Osteoblast (primary cell): ENCODE results near the gene HDDC2. TPM values are rescaled to one million over a fixed set of nuclear protein-coding genes. Genes with fewer than 3 reads are reported as not detected.
A peak's percentile ranks its signal among the peaks of the same experiment; 100 is the strongest.

ENCODE experiments used
- DNase-seq: peaks from one replicate; pipeline ENCODE4 v3.0.0; 2011; ENCODE audit warnings: low spot score, mixed read lengths; ENCODE audit not compliant: insufficient read length; ENCODE audit errors: missing footprints
- H2AFZ ChIP-seq: 2 replicates; pipeline ENCODE4 v1.6.0; 2011; ENCODE audit warnings: mild to moderate bottlenecking, low read length
- H3K27ac ChIP-seq: 2 replicates; pipeline ENCODE4 v1.5.1; 2011; ENCODE audit warnings: mild to moderate bottlenecking, low read depth, low read length, moderate library complexity
- H3K27me3 ChIP-seq: 2 replicates; pipeline ENCODE4 v1.6.0; 2012; ENCODE audit warnings: mild to moderate bottlenecking, control low read depth, inconsistent platforms, low read length, moderate library complexity; ENCODE audit not compliant: insufficient read depth
- H3K36me3 ChIP-seq: 2 replicates; pipeline ENCODE4 v1.5.1; 2011; ENCODE audit warnings: mild to moderate bottlenecking, low read length, control low read depth, moderate library complexity; ENCODE audit not compliant: insufficient read depth
- H3K4me1 ChIP-seq: 2 replicates; pipeline ENCODE4 v1.5.1; 2011; ENCODE audit warnings: mild to moderate bottlenecking, low read length, control low read depth, moderate library complexity; ENCODE audit not compliant: insufficient read depth
- H3K4me2 ChIP-seq: 2 replicates; pipeline ENCODE4 v1.6.0; 2011; ENCODE audit warnings: mild to moderate bottlenecking, low read length; ENCODE audit not compliant: insufficient read depth
- H3K4me3 ChIP-seq: fragments of 200-600 bp; sonication (generic); 3 replicates; pipeline ENCODE4 v1.5.1; 2012; ENCODE audit warnings: mild to moderate bottlenecking, low read length, inconsistent platforms; ENCODE audit not compliant: insufficient read depth
- H3K79me2 ChIP-seq: 2 replicates; pipeline ENCODE4 v1.6.0; 2012; ENCODE audit warnings: mild to moderate bottlenecking, low read length, control low read depth, inconsistent platforms; ENCODE audit not compliant: insufficient read depth
- H3K9me3 ChIP-seq: 2 replicates; pipeline ENCODE4 v1.5.1; 2011; ENCODE audit warnings: low read depth, low read length, control low read depth
- H4K20me1 ChIP-seq: 2 replicates; pipeline ENCODE4 v1.6.0; 2012; ENCODE audit warnings: mild to moderate bottlenecking, low read length, control low read depth; ENCODE audit not compliant: insufficient read depth
- CTCF ChIP-seq: IDR thresholded peaks from 2 replicates; pipeline ENCODE4 v1.5.1; 2011; ENCODE audit warnings: mild to moderate bottlenecking, low read depth, low read length, moderate library complexity; ENCODE audit errors: extremely low read depth
- total RNA-seq: library from RNA; depleted of rRNA; stranded (reverse); fragments of >200 nt; gene quantifications from 2 replicates; pipeline ENCODE4 v1.2.3, GENCODE V29; 2012

The HDDC2 gene
- total RNA-seq, 1 donor, result 71.3 TPM

- Histone ChIP-seq H3K4me3 (no peak overlapping the region), H2AFZ (peak overlapping the region; percentile 23), H3K79me2 (no peaks in the 10 kb centered on the region), H4K20me1 (no peaks in the 10 kb centered on the region), H3K9me3 (no peaks in the 10 kb centered on the region), H3K27ac (no peak overlapping the region), H3K4me1 (peaks cover 24% of the 10 kb centered on the region), H3K27me3 (no peaks in the 10 kb centered on the region), H3K36me3 (no peaks in the 10 kb centered on the region), H3K4me2 (peak overlapping the region; percentile 37)
- DNase-seq, result no peak
- TF ChIP-seq CTCF, result no peak
Measured at GRCh38 chr6:125228981-125229479, 72.7 kb downstream of the HDDC2 start.

DNA sequence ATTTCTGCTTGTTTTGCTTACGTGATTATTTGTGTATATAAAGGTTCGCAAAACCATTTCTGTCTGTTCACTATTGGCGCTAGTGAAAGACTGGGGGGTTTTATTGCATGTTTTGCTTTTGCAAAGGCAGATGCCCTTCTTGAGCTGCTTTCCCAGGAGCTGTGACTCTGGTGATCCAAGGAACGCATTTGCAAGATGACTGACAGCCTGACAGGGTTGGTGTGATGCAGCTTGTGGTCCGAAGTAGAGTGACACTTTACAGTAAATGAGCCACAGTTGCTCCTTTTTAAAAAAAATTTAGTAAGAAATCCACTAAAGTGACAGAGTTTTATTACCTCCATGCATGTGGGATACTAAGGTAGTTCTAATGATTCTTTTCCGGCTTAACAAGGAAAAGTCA is 74.5 kb downstream of the HDDC2 start:
- Histone ChIP-seq H2AFZ (no peak overlapping the region), H3K4me3 (no peak overlapping the region), H3K36me3 (no peaks in the 10 kb centered on the region), H3K27me3 (no peaks in the 10 kb centered on the region), H4K20me1 (no peaks in the 10 kb centered on the region), H3K9me3 (no peaks in the 10 kb centered on the region), H3K27ac (no peak overlapping the region), H3K4me1 (peaks cover 20% of the 10 kb centered on the region), H3K79me2 (no peaks in the 10 kb centered on the region), H3K4me2 (no peak overlapping the region)
- TF ChIP-seq CTCF, result no peak
- DNase-seq, result no peak

Other genes starting within 250 kb of the HDDC2 start
- gene TPD52L1, start 148.2 kb downstream of the HDDC2 start, total RNA-seq, result 22.7 and 35.5 TPM in 2 replicates